Liver (tissue), 3 donors: ENCODE measurements around the gene CMIP.

Experiments used
- ATF3 ChIP-seq: IDR thresholded peaks from 2 replicates; pipeline ENCODE4 v1.6.1; 2016; ENCODE audit warnings: antibody characterized with exemption
- CTCF ChIP-seq: fragments of 150-350 bp; IDR thresholded peaks from 2 replicates; pipeline ENCODE4 v1.5.1; 2017; ENCODE audit warnings: improper control_type of control experiment, low read depth, low read length; ENCODE audit not compliant: missing input control
- FOXA2 ChIP-seq: IDR thresholded peaks from 2 replicates; pipeline ENCODE4 v1.6.1; 2016; ENCODE audit warnings: antibody characterized with exemption
- MAX ChIP-seq: IDR thresholded peaks from 2 replicates; pipeline ENCODE4 v1.6.1; 2016; ENCODE audit warnings: antibody characterized with exemption
- RAD21 ChIP-seq, 2 donors: IDR thresholded peaks; 2 replicates each; pipeline ENCODE4 v1.6.1; 2016; ENCODE audit warnings: antibody characterized with exemption in 2 of 2, mild to moderate bottlenecking in 2 of 2
- REST ChIP-seq: IDR thresholded peaks from 2 replicates; pipeline ENCODE4 v1.6.1; 2016; ENCODE audit warnings: antibody characterized with exemption, mild to moderate bottlenecking
- TAF1 ChIP-seq: conservative IDR thresholded peaks from 2 replicates; pipeline ENCODE4 v1.6.1; 2016; ENCODE audit warnings: antibody characterized with exemption, mild to moderate bottlenecking
- YY1 ChIP-seq: IDR thresholded peaks from 2 replicates; pipeline ENCODE4 v1.6.1; 2016; ENCODE audit warnings: antibody characterized with exemption, mild to moderate bottlenecking
- ZBTB33 ChIP-seq: IDR thresholded peaks from 2 replicates; pipeline ENCODE4 v1.6.1; 2016; ENCODE audit warnings: antibody characterized with exemption
- donor health status: healthy.
- donor health status: healthy.

GRCh38 chr16:81620796-81621195 lies 176.2 kb downstream of the CMIP start:
- TF ChIP-seq CTCF, result no peak
- no peak for TF ChIP-seq REST
- no peak for TF ChIP-seq ZBTB33
- TF ChIP-seq ATF3, result no peak
- no peak for TF ChIP-seq RAD21 (IDR thresholded peaks at IDR 0.05)
- no peak for TF ChIP-seq TAF1
- no peak for TF ChIP-seq MAX
- TF ChIP-seq FOXA2, result no peak
- no peak for TF ChIP-seq YY1
